ENCODE data around the gene ASTN2. TPM values are rescaled to one million over a fixed set of nuclear protein-coding genes. Genes with fewer than 3 reads are reported as not detected.

ASTN2 gene
- polyA plus RNA-seq, 1 experiment: 6.6 TPM

DNA sequence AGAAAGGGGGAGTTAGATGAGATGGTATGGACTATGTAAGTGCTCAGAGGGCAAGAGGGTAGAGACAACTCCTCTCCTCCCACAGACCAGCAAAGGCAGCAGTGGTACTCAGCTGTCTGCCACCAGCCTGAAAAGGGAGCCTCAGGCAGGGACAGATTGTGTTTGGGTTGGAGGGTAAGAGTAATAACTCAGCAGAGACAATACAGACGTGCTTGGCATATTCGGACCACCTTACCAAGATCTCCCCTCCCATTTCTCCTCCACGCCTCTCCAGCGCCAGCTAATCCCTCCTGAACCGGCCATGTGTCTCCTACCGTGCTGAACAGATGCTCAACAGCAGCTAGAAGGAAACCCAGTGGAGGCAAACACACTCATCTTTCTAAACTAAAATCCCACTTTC, 180.8 kb downstream of the ASTN2 start:
- CTCF ChIA-PET: no interaction called here

DNA sequence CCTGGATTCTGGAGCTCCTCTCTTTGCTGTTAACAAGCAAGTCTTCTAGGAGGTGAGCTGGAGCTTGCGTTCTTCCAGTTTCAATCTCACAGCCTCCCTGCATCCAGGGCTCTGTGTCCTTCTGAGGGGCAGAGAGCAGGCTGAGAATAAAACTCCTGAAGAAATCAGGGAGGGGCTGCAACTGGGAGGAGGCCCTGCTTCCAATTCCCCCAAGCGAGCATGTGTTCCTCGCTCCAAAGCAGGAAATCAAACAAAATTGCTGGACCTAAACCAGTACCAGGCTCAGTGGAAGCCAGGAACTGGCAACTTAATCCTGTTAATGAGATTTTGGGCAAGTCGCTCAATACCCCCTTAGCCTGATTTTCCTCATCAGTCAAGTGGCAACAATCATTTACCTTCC, 181.8 kb downstream of the ASTN2 start:
- TF ChIP-seq, protein P1, sequence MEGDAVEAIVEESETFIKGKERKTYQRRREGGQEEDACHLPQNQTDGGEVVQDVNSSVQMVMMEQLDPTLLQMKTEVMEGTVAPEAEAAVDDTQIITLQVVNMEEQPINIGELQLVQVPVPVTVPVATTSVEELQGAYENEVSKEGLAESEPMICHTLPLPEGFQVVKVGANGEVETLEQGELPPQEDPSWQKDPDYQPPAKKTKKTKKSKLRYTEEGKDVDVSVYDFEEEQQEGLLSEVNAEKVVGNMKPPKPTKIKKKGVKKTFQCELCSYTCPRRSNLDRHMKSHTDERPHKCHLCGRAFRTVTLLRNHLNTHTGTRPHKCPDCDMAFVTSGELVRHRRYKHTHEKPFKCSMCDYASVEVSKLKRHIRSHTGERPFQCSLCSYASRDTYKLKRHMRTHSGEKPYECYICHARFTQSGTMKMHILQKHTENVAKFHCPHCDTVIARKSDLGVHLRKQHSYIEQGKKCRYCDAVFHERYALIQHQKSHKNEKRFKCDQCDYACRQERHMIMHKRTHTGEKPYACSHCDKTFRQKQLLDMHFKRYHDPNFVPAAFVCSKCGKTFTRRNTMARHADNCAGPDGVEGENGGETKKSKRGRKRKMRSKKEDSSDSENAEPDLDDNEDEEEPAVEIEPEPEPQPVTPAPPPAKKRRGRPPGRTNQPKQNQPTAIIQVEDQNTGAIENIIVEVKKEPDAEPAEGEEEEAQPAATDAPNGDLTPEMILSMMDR (IDR thresholded peaks at IDR 0.05; ENCODE audit: low read depth, low read length): no peak
- Histone ChIP-seq H3K27ac (ENCODE audit: low read depth, low read length) (no peak overlapping the region), H3K27me3 (ENCODE audit: control insufficient read depth, insufficient read depth, low read length) (no peaks in the 10 kb centered on the region), H3K9me3 (ENCODE audit: control insufficient read depth, insufficient read depth, low read length) (peaks cover 22% of the 10 kb centered on the region), H3K4me3 (ENCODE audit: low read depth, low read length) (no peak overlapping the region)
- DNase-seq (ENCODE audit: low read depth, low spot score): no peak
- CTCF ChIA-PET: interaction anchor here (0.6 kb wide), 1 partner anchor 12 kb away, joined by 4 read pairs; no protein-coding TSS in a partner anchor
- POLR2A ChIA-PET: no interaction called here

More for the DNA sequence above, 180.8 kb downstream of the ASTN2 start:
- peaks cover 20% of the 10 kb centered on the region; the same call in 1 of the 2 replicates for H3K9me3 ChIP-seq (ENCODE audit: control insufficient read depth, insufficient read depth, low read length)
- TF ChIP-seq, protein P1 (IDR thresholded peaks at IDR 0.05; ENCODE audit: low read depth, low read length): no peak
- H3K27ac ChIP-seq (ENCODE audit: low read depth, low read length): no peak overlapping the region
- no peak for DNase-seq (ENCODE audit: low read depth, low spot score)
- H3K27me3 ChIP-seq (ENCODE audit: control insufficient read depth, insufficient read depth, low read length): no peaks in the 10 kb centered on the region
- POLR2A ChIA-PET: no interaction called here
- no peak overlapping the region for H3K4me3 ChIP-seq (ENCODE audit: low read depth, low read length)

DNA sequence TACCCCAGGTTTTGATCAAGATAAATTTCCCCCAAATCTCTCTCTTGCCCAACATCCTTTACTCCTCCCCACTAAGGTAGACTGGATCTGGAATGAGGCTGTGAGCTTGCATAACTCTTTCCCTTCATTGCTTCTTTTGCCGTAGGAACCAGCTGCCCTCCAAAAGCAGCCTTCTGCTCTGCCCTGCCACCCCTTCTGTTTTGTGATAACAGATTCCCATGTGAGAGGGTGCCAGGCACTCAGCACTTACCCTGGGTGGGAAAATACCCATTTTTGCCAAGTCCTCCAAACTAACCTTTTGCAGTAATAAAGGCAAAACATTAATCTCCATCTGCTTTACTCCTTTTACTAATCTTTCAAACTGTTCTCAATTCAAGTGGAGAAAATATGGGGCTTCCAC, 182.6 kb downstream of the ASTN2 start:
- no peak for DNase-seq (ENCODE audit: low read depth, low spot score)
- Histone ChIP-seq H3K27me3 (ENCODE audit: control insufficient read depth, insufficient read depth, low read length) (no peaks in the 10 kb centered on the region), H3K4me3 (ENCODE audit: low read depth, low read length) (no peak overlapping the region), H3K9me3 (ENCODE audit: control insufficient read depth, insufficient read depth, low read length) (peaks cover 18% of the 10 kb centered on the region), H3K27ac (ENCODE audit: low read depth, low read length) (no peak overlapping the region)
- TF ChIP-seq, protein P1 (IDR thresholded peaks at IDR 0.05; ENCODE audit: low read depth, low read length): no peak
- CTCF ChIA-PET: no interaction called here
- POLR2A ChIA-PET: no interaction called here

DNA sequence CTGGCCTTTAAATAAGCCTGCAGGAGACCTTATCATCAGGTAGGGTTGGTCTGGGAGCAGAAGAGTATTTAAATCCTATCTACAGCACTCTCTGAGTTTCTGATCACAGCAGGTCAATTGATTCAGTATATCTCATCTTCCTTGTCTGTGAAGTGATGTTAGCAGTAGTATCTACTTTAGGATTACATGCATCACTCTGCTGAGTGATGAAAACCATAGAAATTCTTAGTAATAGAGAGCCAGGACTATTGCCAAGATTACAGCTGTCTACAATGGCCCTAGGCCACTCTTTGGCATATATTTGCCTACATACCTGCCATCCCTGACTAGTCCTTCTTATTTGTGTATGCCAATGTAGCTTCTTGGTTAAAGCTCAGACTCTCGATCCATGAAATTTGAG, 183.8 kb downstream of the ASTN2 start:
- TF ChIP-seq, protein P1 (IDR thresholded peaks at IDR 0.05; ENCODE audit: low read depth, low read length): no peak
- H3K9me3 ChIP-seq (ENCODE audit: control insufficient read depth, insufficient read depth, low read length): peaks cover 14% of the 10 kb centered on the region
- H3K27ac ChIP-seq (ENCODE audit: low read depth, low read length): no peak overlapping the region
- ChIA-PET CTCF (no interaction called here), POLR2A (no interaction called here)
- H3K4me3 ChIP-seq (ENCODE audit: low read depth, low read length): no peak overlapping the region
- no peaks in the 10 kb centered on the region for H3K27me3 ChIP-seq (ENCODE audit: control insufficient read depth, insufficient read depth, low read length)
- DNase-seq (ENCODE audit: low read depth, low spot score): no peak

DNA sequence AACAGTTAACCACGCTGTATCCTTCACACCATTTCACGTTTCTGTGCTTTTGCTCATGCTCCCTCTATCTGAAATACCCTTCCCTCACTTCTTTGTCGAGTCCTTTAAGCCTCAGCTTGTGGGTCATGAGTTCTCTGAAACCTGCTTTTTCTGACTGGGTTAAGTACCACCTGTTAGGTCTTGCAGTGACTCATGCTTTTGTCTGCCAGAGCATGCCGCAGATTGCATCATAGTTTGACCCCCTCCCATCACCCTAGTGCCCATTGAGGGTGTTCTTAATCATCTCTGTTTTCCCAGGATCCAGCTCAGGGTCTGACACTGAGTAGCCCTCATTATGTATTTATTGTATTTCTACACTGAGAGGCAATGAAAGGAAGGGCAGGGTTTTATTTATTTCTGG, 190.2 kb downstream of the ASTN2 start:
- H3K27ac ChIP-seq (ENCODE audit: low read depth, low read length): no peak overlapping the region
- ChIA-PET CTCF (no interaction called here), POLR2A (no interaction called here)
- no peak overlapping the region for H3K4me3 ChIP-seq (ENCODE audit: low read depth, low read length)
- H3K9me3 ChIP-seq (ENCODE audit: control insufficient read depth, insufficient read depth, low read length): peaks cover 13% of the 10 kb centered on the region
- TF ChIP-seq, protein P1 (IDR thresholded peaks at IDR 0.05; ENCODE audit: low read depth, low read length): no peak
- H3K27me3 ChIP-seq (ENCODE audit: control insufficient read depth, insufficient read depth, low read length): no peaks in the 10 kb centered on the region
- no peak for DNase-seq (ENCODE audit: low read depth, low spot score)

Measured in AG04450 (cell line).